GM12801 (cell line): ENCODE measurements around the gene MSI2.

ENCODE experiments used
- TF ChIP-seq, protein P1 (sequence below): IDR thresholded peaks from one replicate; pipeline ENCODE4 v1.5.1; 2011; ENCODE audit warnings: control low read depth; ENCODE audit not compliant: insufficient read length; ENCODE audit errors: extremely low read depth

The MSI2 gene

DNA sequence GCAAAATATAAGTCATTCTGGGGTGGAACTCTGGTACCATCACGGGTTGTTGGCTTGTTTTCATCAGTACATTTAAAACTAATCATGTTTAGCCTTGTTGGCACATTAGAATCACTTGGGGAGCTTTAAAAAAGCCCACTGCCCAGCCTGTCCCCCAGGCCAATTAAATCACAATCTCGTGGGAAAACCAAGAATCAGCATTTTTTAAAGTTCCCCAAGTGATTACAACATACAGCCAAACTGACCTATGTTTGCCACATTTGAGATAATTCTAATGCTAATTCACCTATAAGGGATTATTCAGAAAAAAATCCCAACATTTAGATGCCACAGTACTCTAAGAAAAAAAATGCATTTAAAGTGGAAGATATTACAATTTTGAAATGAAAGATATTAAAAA lies 8.4 kb upstream of the MSI2 start:
- TF ChIP-seq, protein P1, sequence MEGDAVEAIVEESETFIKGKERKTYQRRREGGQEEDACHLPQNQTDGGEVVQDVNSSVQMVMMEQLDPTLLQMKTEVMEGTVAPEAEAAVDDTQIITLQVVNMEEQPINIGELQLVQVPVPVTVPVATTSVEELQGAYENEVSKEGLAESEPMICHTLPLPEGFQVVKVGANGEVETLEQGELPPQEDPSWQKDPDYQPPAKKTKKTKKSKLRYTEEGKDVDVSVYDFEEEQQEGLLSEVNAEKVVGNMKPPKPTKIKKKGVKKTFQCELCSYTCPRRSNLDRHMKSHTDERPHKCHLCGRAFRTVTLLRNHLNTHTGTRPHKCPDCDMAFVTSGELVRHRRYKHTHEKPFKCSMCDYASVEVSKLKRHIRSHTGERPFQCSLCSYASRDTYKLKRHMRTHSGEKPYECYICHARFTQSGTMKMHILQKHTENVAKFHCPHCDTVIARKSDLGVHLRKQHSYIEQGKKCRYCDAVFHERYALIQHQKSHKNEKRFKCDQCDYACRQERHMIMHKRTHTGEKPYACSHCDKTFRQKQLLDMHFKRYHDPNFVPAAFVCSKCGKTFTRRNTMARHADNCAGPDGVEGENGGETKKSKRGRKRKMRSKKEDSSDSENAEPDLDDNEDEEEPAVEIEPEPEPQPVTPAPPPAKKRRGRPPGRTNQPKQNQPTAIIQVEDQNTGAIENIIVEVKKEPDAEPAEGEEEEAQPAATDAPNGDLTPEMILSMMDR, result no peak

DNA sequence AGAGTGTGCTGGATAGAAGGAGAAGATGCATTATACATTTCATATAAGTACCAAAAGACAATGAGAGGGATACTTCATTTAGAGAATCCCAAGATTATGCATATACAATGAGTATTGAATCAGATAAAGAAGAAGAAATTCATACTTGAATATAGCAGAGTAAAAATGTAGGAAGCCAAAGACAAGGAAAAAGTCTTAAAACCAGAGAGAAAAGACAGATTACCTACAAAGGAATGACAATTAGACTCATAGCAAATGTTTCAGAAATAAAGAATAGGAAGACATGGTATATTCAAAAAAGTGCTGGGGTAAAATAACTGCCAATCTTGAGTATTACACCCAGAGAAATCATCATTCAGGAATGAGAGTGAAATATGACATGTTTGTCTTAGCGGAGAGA lies 6.8 kb upstream of the MSI2 start:
- TF ChIP-seq, protein P1, result no peak

GRCh38 chr17:57251211-57251787 lies 5.0 kb upstream of the MSI2 start:
- TF ChIP-seq, protein P1, result no peak

- TF ChIP-seq, protein P1, result no peak
Measured at GRCh38 chr17:57253362-57254065, 2.8 kb upstream of the MSI2 start.

GRCh38 chr17:57255182-57255775 lies 1.0 kb upstream of the MSI2 start:
- TF ChIP-seq, protein P1, result no peak

GRCh38 chr17:57256708-57257112 lies 387 bp downstream of the MSI2 start:
- TF ChIP-seq, protein P1, result no peak

DNA sequence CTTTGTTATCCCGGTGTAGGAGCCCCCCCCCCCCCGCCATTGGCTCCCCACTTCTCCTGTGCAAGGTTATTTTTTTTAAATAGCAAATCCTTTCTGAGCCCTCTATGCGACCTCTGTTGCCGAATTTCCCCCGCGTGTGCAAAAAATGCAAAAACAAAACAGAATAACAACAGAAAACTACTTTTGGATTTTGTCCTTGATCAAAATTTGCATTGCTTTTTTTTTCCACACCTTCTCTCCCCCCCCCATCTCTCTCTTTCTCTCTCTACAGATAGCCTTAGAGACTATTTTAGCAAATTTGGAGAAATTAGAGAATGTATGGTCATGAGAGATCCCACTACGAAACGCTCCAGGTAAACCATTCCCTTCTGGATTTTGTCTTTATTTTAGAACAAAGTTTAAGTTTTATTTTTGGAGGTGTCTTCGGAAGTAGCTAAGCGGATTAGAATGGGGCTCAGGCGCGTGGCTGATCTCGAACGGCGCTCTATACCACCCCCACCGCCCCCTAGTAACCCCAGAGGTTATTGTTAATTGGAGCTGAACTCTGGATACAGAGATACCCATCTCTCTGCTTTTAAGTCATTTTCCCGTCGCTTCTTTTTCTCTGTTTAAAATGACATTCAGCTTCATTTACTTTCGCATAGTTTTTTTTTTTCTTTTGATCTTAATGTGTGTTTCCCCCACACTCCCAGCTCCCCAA lies 1.0 kb downstream of the MSI2 start:
- TF ChIP-seq, protein P1, result no peak
